Prostate gland (tissue), 2 donors: ENCODE measurements around the gene ZNF385B. TPM values are rescaled to one million over a fixed set of nuclear protein-coding genes. Genes with fewer than 3 reads are reported as not detected.

Experiments
- DNase-seq: peaks from one replicate; pipeline ENCODE4 v3.0.0-alpha.2; 2019; ENCODE audit warnings: low spot score
- H3K27ac ChIP-seq, 2 donors: fragments of 200-600 bp; sonication (generic); 2 replicates each; pipeline ENCODE4 v1.5.1; 2017 to 2019
- H3K27me3 ChIP-seq: fragments of 200-600 bp; sonication (generic); replicated peaks from 2 replicates; pipeline ENCODE4 v1.5.1; 2019; ENCODE audit not compliant: insufficient read depth
- H3K36me3 ChIP-seq, 2 donors: fragments of 200-600 bp; sonication (generic); 1 replicate in 1 of 2; 2 replicates in 1 of 2; pipeline versions ENCODE4 v1.5.1 to v1.8.1; 2017 to 2019
- H3K4me1 ChIP-seq: fragments of 200-600 bp; sonication (generic); replicated peaks from 2 replicates; pipeline ENCODE4 v1.5.1; 2019
- H3K4me3 ChIP-seq, 2 donors: fragments of 200-600 bp; sonication (generic); 2 replicates each; pipeline ENCODE4 v1.5.1; 2017 to 2019
- H3K9me3 ChIP-seq: fragments of 200-600 bp; sonication (generic); 2 replicates; pipeline ENCODE4 v1.5.1; 2017
- CTCF ChIP-seq, 4 experiments: fragments of 200-600 bp in 2 of 4; fragments of 450-650 bp in 2 of 4; sonication (generic) in 2 of 4; IDR thresholded peaks; 1 replicate in 3 of 4; 2 replicates in 1 of 4; pipeline ENCODE4 v1.5.1; 2016 to 2019; ENCODE audit warnings: antibody characterized with exemption in 4 of 4, mild to moderate bottlenecking in 2 of 4, moderate library complexity in 2 of 4
- POLR2A ChIP-seq: fragments of 450-650 bp; IDR thresholded peaks from one replicate; pipeline ENCODE4 v1.6.1; 2016; ENCODE audit warnings: antibody characterized with exemption, mild to moderate bottlenecking
- POLR2AphosphoS5 ChIP-seq: sonication (generic); formaldehyde crosslinking; IDR thresholded peaks from one replicate; pipeline ENCODE4 v1.6.1; 2017; ENCODE audit warnings: antibody characterized with exemption
- WGBS: methylation state at CpG from one replicate; pipeline ENCODE4 v1.1.5; 2018; 5-methylcytosine and 5-hydroxymethylcytosine counted together
- intact Hi-C: fragments of 100-400 bp; cut with DNase I; formaldehyde crosslinking; loops from one replicate; pipeline ENCODE4 v1.14.2; 2022
- total RNA-seq, 2 donors: library from RNA; depleted of rRNA; stranded (reverse); fragments of >200 nt; gene quantifications; one replicate each; pipeline ENCODE4 v1.1.0, GENCODE V29; 2016

ZNF385B gene
- total RNA-seq, 2 donors from 2014 or later = 4.9 to 35.7 TPM

GRCh38 chr2:179768765-179769164, 92.6 kb downstream of the ZNF385B start:
- 8% methylated on average over 1 of the region's 1 CpG for WGBS
- H3K4me1 ChIP-seq = no peaks in the 10 kb centered on the region

GRCh38 chr2:179765666-179766065, 95.7 kb downstream of the ZNF385B start:
- intact Hi-C loops = no loop called here
- no peak for TF ChIP-seq CTCF (IDR thresholded peaks at IDR 0.05)
- TF ChIP-seq POLR2AphosphoS5 = no peak
- TF ChIP-seq POLR2A = no peak
- no peak overlapping the region for H3K4me3 ChIP-seq
- H3K27ac ChIP-seq = no peak overlapping the region
- H3K27me3 ChIP-seq = no peaks in the 10 kb centered on the region
- H3K9me3 ChIP-seq = no peaks in the 10 kb centered on the region
- H3K4me1 ChIP-seq = no peaks in the 10 kb centered on the region
- WGBS = 83% methylated on average over 2 of the region's 2 CpGs
- DNase-seq = no peak
- no peaks in the 10 kb centered on the region for H3K36me3 ChIP-seq

More at GRCh38 chr2:179768765-179769164, 92.6 kb downstream of the ZNF385B start:
- no peaks in the 10 kb centered on the region for H3K9me3 ChIP-seq
- DNase-seq = peak; percentile 20
- no peak overlapping the region for H3K27ac ChIP-seq
- TF ChIP-seq POLR2AphosphoS5 (peak; percentile 45), POLR2A (no peak)
- no peaks in the 10 kb centered on the region for H3K36me3 ChIP-seq
- no peak overlapping the region for H3K4me3 ChIP-seq
- H3K27me3 ChIP-seq = no peaks in the 10 kb centered on the region
- intact Hi-C loops = no loop called here

GRCh38 chr2:179764710-179765109, 96.7 kb downstream of the ZNF385B start:
- 89% methylated on average over 1 of the region's 1 CpG for WGBS
- no peak for DNase-seq
- Histone ChIP-seq H3K4me3 (no peak overlapping the region), H3K27me3 (no peaks in the 10 kb centered on the region), H3K9me3 (no peaks in the 10 kb centered on the region), H3K27ac (no peak overlapping the region), H3K36me3 (no peaks in the 10 kb centered on the region), H3K4me1 (no peaks in the 10 kb centered on the region)
- intact Hi-C loops = no loop called here
- TF ChIP-seq CTCF (IDR thresholded peaks at IDR 0.05) (no peak), POLR2A (no peak), POLR2AphosphoS5 (no peak)

- H3K4me3 ChIP-seq = no peak overlapping the region
- no peak for TF ChIP-seq POLR2AphosphoS5
- TF ChIP-seq POLR2A = no peak
- no peak for TF ChIP-seq CTCF (IDR thresholded peaks at IDR 0.05)
- no peaks in the 10 kb centered on the region for H3K36me3 ChIP-seq
- no peaks in the 10 kb centered on the region for H3K27me3 ChIP-seq
- DNase-seq = no peak
- no peaks in the 10 kb centered on the region for H3K9me3 ChIP-seq
- no peak overlapping the region for H3K27ac ChIP-seq
- intact Hi-C loops = no loop called here
- WGBS = 96% methylated on average over 3 of the region's 3 CpGs
- H3K4me1 ChIP-seq = no peaks in the 10 kb centered on the region
Measured at GRCh38 chr2:179758636-179759035, 102.8 kb downstream of the ZNF385B start.

- no peak for DNase-seq
- TF ChIP-seq POLR2A (no peak), CTCF (IDR thresholded peaks at IDR 0.05) (peak; percentile 39 to 79 (median 67)), POLR2AphosphoS5 (no peak)
- H3K27me3 ChIP-seq = no peaks in the 10 kb centered on the region
- no peak overlapping the region for H3K27ac ChIP-seq
- no peaks in the 10 kb centered on the region for H3K36me3 ChIP-seq
- no peak overlapping the region for H3K4me3 ChIP-seq
- H3K9me3 ChIP-seq = no peaks in the 10 kb centered on the region
- intact Hi-C loops = loop anchor here (1.0 kb wide), 1 partner anchor 329 kb away; no protein-coding TSS in a partner anchor
- H3K4me1 ChIP-seq = no peaks in the 10 kb centered on the region
- WGBS = 12% methylated on average over 4 of the region's 4 CpGs
Measured at GRCh38 chr2:179751163-179751809, 110.1 kb downstream of the ZNF385B start.
